Upper lobe of left lung (tissue), 6 donors: ENCODE data around the gene UBA6. TPM values are rescaled to one million over a fixed set of nuclear protein-coding genes. Genes with fewer than 3 reads are reported as not detected.
A peak's percentile ranks its signal among the peaks of the same experiment; 100 is the strongest.

Source experiments
- ATAC-seq, 2 donors: fragments of 200-7000 bp; cut with Tn5 transposase; one replicate each; pipeline ENCODE4 v1.9.1; 2022; ENCODE audit warnings: mild to moderate bottlenecking in 2 of 2, moderate library complexity in 2 of 2; ENCODE audit not compliant: low FRiP score in 2 of 2
- DNase-seq, 2 donors: peaks; one replicate each; pipeline ENCODE4 v3.0.0-alpha.2; 2019 to 2020
- H3K27ac ChIP-seq, 4 donors: fragments of 200-600 bp; sonication (generic); one replicate each; pipeline ENCODE4 v1.5.1; 2016 to 2019
- H3K27me3 ChIP-seq, 4 donors: fragments of 200-600 bp; sonication (generic); one replicate each; pipeline ENCODE4 v1.5.1; 2017 to 2019
- H3K36me3 ChIP-seq, 4 donors: fragments of 200-600 bp; sonication (generic); one replicate each; pipeline ENCODE4 v1.5.1; 2016 to 2019
- H3K4me1 ChIP-seq, 4 donors: fragments of 200-600 bp; sonication (generic); one replicate each; pipeline ENCODE4 v1.5.1; 2018 to 2019
- H3K4me3 ChIP-seq, 4 donors: fragments of 200-600 bp; sonication (generic); one replicate each; pipeline ENCODE4 v1.5.1; 2017 to 2019; ENCODE audit warnings: mild to moderate bottlenecking in 2 of 4, moderate library complexity in 1 of 4
- H3K9me3 ChIP-seq, 4 donors: fragments of 200-600 bp; sonication (generic); one replicate each; pipeline ENCODE4 v1.5.1; 2018 to 2019
- CTCF ChIP-seq, 6 experiments: fragments of 450-650 bp in 4 of 6; fragments of 200-600 bp in 2 of 6; sonication (generic) in 2 of 6; IDR thresholded peaks; one replicate each; pipeline ENCODE4 v1.5.1; 2016 to 2019; ENCODE audit warnings: antibody characterized with exemption in 6 of 6
- EP300 ChIP-seq, 4 donors: sonication (generic); formaldehyde crosslinking; IDR thresholded peaks; one replicate each; pipeline ENCODE4 v1.5.1; 2017; ENCODE audit warnings: antibody characterized with exemption in 4 of 4, control low read depth in 2 of 4
- POLR2A ChIP-seq, 4 donors: fragments of 450-650 bp; IDR thresholded peaks; one replicate each; pipeline ENCODE4 v1.5.1; 2016 to 2017; ENCODE audit warnings: antibody characterized with exemption in 4 of 4, mild to moderate bottlenecking in 2 of 4
- POLR2AphosphoS5 ChIP-seq, 2 donors: sonication (generic); formaldehyde crosslinking; IDR thresholded peaks; one replicate each; pipeline ENCODE4 v1.5.1; 2017; ENCODE audit warnings: antibody characterized with exemption in 2 of 2
- WGBS, 2 donors: methylation state at CpG; one replicate each; pipeline ENCODE4 v1.1.5; 2017 to 2018; 5-methylcytosine and 5-hydroxymethylcytosine counted together
- total RNA-seq, 6 donors: library from RNA; depleted of rRNA in 4 of 6; stranded (reverse); fragments of >200 nt in 4 of 6; gene quantifications; one replicate each; pipeline versions ENCODE4 v1.1.0 to v1.2.1, GENCODE V29; 2016 to 2021
- donor health status: DM: no; HTN: no; CAD: no; lungs with moderate emphysema.
- donor health status: DM: no; HTN: yes; CAD: no; lungs with severe emphysema.

The UBA6 gene
- total RNA-seq, result 10 to 100 TPM; 13.9 to 63.9 (median 45.2) TPM

- peak; percentile 100 for ATAC-seq
- DNase-seq, result peak; percentile 94 to 98
- Histone ChIP-seq H3K27ac (peak within 1 kb of the TSS; percentile 90 to 97 (median 91)), H3K4me3 (peak within 1 kb of the TSS; percentile 88 to 98 (median 90)), H3K27me3 (no peaks in the 10 kb centered on the region), H3K9me3 (no peaks in the 10 kb centered on the region), H3K4me1 (peaks cover 10 to 22% (median 17%) of the 10 kb centered on the region in 4 donors), H3K36me3 (no peaks in the 10 kb centered on the region)
- TF ChIP-seq CTCF (IDR thresholded peaks at IDR 0.05) (peak in 4 of 6 experiments; percentile 29 to 51 (median 40)), POLR2A (IDR thresholded peaks at IDR 0.05) (peak in 3 of 4 donors; percentile 23 to 64 (median 52)), POLR2AphosphoS5 (IDR thresholded peaks at IDR 0.05) (peak; percentile 74 to 89), EP300 (IDR thresholded peaks at IDR 0.05) (peak in 2 of 4 donors; percentile 46 to 65)
- 0 to 1% methylated on average over 19 to 54 of the region's 57 CpGs for WGBS, 2 donors
Measured at GRCh38 chr4:67700738-67701516, at the start of gene UBA6. TSS of gene UBA6 (minus strand) at chr4:67701155. CDS start at chr4:67701119, 36 bp downstream.

DNA sequence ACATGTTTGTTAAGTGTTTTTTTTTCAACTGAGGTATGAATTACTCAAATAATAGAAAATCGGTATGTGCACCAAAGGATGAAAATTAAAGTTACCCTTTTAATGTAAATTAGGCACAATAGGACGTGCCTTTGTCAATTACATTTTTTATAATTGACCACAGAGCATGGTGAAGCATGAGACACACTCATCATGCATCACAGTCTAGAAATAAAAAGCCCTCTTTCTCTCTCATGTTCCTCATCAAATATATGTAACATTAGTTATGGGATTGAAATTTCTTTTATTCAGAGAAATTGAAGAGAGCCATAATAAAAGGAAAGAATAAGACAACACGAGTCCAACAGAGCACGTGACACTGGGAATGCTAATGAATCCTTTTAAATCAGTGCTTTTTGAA is 49.7 kb upstream of the UBA6 start:
- TF ChIP-seq CTCF (IDR thresholded peaks at IDR 0.05) (no peak), POLR2AphosphoS5 (IDR thresholded peaks at IDR 0.05) (no peak), EP300 (IDR thresholded peaks at IDR 0.05) (no peak), POLR2A (IDR thresholded peaks at IDR 0.05) (no peak)

GRCh38 chr4:67749286-67749685 is 48.3 kb upstream of the UBA6 start:
- WGBS, 2 donors, result 68 to 74% methylated on average over 3 of the region's 3 CpGs
- TF ChIP-seq POLR2AphosphoS5 (IDR thresholded peaks at IDR 0.05), result no peak
- no peak for TF ChIP-seq CTCF (IDR thresholded peaks at IDR 0.05)
- no peak for TF ChIP-seq POLR2A (IDR thresholded peaks at IDR 0.05)
- TF ChIP-seq EP300 (IDR thresholded peaks at IDR 0.05), result no peak
- H3K27ac ChIP-seq, result no peak overlapping the region
- H3K4me3 ChIP-seq, result no peak overlapping the region
- no peaks in the 10 kb centered on the region for H3K27me3 ChIP-seq
- no peaks in the 10 kb centered on the region for H3K4me1 ChIP-seq
- H3K9me3 ChIP-seq, result no peaks in the 10 kb centered on the region
- no peak for ATAC-seq
- DNase-seq, result no peak
- H3K36me3 ChIP-seq, result no peaks in the 10 kb centered on the region

More for the DNA sequence above, 49.7 kb upstream of the UBA6 start:
- no peak for ATAC-seq
- H3K27ac ChIP-seq, result no peak overlapping the region
- no peak overlapping the region for H3K4me3 ChIP-seq
- H3K9me3 ChIP-seq, result no peaks in the 10 kb centered on the region
- H3K27me3 ChIP-seq, result no peaks in the 10 kb centered on the region
- no peaks in the 10 kb centered on the region for H3K4me1 ChIP-seq
- H3K36me3 ChIP-seq, result no peaks in the 10 kb centered on the region
- WGBS, 2 donors, result 85 to 91% methylated on average over 4 of the region's 4 CpGs
- no peak for DNase-seq

GRCh38 chr4:67746797-67747495 is 46.0 kb upstream of the UBA6 start:
- DNase-seq (no peak), ATAC-seq (no peak)
- Histone ChIP-seq H3K9me3 (no peaks in the 10 kb centered on the region), H3K36me3 (no peaks in the 10 kb centered on the region), H3K27me3 (no peaks in the 10 kb centered on the region), H3K27ac (no peak overlapping the region), H3K4me3 (no peak overlapping the region), H3K4me1 (no peaks in the 10 kb centered on the region)
- TF ChIP-seq EP300 (IDR thresholded peaks at IDR 0.05) (no peak), POLR2AphosphoS5 (IDR thresholded peaks at IDR 0.05) (no peak), CTCF (IDR thresholded peaks at IDR 0.05) (peak in 5 of 6 experiments; percentile 30 to 66 (median 37)), POLR2A (IDR thresholded peaks at IDR 0.05) (no peak)
- WGBS, 2 donors, result 60 to 63% methylated on average over 5 of the region's 5 CpGs
